ENCODE results near the gene DDX23.

- no peak for TF ChIP-seq CTCF (IDR thresholded peaks at IDR 0.05)
- no peak for TF ChIP-seq POLR2A (IDR thresholded peaks at IDR 0.05)
These were observed 23.0 kb downstream of the DDX23 start for GRCh38 chr12:48828841-48829575.
